Stimulated activated CD4-positive, alpha-beta T cell treated with anti-CD3 and anti-CD28 coated beads, TNF-alpha, amount 100 ng/mL, for 48 hours (primary cell): Measurements from ENCODE around the gene TMEM252.

Experiments used
- DNase-seq, 3 donors: peaks; one replicate each; pipeline ENCODE4 v3.0.0-alpha.2; 2020; ENCODE audit warnings: low read depth in 3 of 3

The TMEM252 gene

DNA sequence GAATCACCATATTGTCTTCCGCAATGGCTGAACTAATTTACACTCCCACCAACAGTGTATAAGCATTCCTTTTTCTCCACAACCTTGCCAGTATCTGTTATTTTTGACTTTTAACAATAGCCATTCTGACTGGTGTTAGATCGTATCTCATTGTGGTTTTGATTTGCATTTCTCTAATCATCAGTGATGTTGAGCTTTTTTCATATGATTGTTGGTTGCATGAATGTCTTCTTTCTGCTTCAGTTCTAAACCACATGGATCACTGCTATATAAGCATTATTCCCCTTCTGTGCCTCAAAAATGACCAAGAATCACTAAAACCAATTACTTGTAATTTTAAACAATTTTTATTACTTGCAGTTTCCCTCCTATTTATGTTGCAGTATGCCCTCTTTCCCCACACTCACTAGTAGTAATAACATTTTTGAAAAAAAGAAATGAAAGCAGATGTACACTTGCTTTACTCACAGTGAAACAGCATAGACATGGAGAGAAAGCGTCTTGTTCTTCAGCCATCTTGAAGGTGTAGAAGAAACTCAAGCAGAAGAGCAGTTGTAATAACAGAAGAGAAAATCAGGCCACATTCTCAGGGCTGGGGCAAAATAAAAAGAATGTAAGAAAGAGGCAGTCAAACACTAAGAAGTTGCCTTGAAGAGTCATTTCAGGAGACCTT lies 4.5 kb upstream of the TMEM252 start:
- DNase-seq = no peak

DNA sequence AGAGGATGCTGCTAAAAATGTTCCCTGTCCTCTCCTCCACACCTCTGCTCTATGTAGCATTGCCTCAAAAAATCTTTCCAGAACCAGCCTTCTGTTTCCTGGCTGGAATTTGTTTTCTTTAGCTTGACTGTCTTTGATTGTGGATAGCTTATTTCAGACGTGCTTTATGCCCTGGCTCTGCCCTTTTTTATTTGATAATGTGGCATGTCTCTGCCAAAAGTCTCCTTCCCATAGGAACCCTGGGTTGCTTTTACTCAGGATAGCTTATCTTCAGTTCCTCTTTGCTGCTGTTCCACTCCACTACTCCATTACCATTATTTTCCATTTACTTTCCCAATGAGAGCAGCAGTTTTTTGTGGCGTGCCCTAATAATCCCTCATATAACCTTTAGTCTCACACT lies 885 bp upstream of the TMEM252 start:
- no peak for DNase-seq

DNA sequence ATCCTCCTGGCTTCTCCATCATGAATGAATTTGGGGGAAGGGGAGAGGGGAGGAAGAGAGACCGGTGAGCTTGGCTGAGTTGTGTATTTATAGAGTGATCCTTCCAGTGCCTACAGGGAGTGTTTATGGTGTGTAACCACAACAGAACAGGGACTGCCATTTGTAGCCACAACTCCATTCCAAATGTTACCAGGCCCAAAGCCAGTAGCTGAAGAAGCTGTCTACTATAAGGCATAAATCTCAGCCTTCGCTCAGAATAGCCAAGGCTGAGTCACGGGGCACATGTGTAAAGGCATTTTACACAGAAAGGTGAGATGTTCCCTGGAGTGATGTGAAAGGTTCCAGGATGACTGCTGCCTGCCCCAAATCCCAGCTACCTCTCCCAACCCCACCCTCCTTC lies 2.5 kb downstream of the TMEM252 start:
- no peak for DNase-seq

DNA sequence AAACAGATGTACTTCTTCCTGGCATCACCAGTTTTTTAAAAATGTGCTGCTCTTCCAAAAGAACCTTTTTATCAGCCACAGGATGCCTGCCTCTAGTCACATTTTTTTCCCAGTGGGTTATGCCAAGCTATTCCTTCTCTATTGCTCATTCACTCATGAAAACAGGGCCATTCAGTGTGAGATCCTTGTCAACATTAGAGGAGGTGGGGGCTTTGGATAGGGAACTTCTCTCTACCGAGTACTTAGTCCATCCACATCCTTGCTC lies 3.1 kb downstream of the TMEM252 start:
- DNase-seq = no peak

DNA sequence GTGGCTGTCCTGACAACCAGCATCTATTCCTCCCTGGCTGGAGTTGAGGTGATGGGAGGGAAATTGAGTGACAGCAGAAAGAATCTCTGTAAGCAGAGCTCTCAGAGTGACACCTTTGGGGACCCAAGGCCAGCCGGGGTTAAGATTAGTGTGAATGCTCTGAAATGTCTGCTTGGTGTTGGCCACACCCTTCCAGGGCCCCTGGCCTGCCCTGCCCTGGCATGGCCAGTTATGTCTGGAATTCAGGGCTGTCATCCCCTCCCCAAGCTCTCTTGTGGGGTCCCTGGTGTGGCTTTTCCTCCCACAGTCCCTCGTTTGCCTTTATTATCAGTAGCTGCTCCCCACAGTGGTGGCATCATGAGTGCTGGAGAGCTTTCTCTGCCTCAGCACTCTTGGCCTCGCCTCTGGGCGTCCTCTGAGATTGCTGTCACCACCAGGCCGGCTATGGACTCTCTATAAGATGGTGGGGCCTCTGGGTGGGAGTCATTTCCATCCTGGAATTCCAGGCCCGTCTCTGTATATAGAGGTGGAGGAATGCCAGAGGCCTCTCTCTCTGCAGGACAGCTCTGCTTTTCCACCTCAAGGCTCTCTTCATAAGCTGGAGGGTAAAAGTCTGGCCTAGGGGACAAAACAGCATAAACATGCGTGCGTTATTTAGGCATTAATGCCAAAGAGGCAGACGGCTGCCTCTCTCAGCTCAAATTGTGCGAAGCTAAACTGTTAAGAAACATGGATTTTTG lies 3.6 kb downstream of the TMEM252 start:
- no peak for DNase-seq

DNA sequence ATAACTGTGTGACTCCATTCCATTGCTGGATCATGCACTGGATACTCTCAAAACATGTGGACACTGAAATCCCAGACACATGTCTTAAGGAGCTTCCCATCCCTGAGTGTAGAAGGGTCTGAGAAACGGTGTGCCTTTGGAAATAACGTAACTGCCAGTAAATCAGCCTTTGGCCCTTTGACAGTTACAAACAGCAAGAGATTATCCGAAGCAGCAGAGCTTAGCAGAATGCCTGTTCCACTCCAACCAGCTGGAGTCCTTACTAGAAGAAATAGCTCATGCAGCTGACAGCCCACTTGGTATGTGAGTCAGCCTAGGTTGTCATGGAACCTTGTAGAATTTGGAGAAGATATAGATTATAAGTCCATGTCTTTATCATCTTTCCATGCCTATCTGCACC lies 7.0 kb downstream of the TMEM252 start:
- DNase-seq = no peak

DNA sequence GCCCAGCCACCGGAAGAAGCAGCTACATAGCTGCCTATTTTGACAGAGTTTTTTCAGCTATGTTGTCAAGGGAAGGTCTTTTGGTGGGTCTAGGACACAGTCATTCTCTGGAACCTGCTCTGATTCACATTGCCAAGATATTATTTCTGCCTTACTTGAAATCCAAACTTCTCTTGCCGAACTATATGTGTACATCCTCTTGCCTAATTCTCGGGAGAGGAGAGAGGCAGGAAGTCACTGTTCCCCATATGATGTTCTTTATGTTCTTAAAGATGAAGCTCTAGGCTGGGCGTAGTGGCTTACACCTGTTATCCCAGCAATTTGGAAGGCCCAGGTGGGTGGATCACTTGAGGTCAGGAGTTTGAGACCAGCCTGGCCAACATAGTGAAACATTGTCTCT lies 8.6 kb downstream of the TMEM252 start:
- no peak for DNase-seq

DNA sequence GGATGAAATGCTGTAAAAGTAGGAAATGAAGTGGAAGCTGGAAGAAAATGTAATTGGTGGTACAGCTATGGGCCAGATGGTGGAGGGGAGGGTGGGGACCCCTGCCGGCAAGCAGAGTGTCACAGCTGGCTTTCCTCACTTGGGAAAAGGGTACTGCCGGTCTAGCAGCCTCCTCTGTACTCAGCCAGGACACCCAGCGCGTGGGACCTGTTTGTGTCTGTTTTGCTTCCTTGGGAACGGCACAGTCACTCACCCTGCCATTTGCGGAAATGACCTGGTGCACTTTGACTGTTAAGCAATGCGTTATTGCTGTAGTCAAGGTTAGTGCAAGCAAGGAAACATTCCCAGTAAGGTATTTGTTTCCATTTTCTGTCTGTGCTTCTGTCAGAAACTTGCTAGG lies 10.1 kb downstream of the TMEM252 start:
- DNase-seq = no peak

DNA sequence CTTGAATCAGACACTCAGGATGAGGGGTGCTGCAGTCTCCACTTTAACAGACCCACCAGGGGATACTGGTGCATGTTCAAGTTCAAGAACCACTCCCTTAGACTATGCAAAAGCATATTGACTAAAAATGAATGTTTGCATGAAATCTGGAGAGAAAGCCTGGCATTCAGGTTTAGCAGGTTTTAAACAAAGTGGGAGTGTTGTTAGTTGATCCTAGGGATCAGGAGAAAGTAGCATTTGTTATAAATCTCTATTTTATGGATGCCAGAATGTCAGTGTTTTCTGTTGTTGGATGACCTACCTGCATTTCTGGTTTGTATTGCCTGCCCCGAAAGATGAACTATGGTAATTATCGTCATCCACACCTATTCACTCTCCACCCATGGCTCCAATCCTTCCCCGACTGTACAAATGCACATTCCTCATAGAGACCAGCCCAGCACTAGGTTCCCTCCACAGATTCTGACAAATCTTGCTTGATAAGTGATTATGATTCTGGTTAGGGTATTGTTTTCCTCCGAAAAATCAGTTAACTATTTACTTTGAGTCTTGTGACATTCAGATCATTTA lies 17.2 kb downstream of the TMEM252 start:
- DNase-seq = no peak

DNA sequence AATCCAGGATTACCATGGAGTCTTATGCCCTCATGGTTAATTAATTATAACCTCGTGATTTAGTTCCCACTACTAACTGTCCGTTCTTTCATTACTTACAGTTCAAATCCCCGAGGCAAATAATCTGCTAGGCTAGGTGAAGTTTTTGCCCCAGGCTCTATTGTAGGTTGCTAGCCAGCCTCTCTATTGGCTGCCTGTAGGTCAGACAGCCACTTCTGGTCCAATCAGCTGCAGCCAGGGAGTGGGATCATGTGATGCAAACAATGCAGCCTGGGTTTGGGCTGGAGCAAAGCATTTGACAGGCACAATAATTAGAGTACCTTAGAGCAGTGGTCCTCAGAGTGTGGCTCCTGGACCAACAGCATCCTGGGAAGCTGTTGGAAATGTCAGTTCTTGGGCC lies 17.7 kb downstream of the TMEM252 start:
- no peak for DNase-seq

DNA sequence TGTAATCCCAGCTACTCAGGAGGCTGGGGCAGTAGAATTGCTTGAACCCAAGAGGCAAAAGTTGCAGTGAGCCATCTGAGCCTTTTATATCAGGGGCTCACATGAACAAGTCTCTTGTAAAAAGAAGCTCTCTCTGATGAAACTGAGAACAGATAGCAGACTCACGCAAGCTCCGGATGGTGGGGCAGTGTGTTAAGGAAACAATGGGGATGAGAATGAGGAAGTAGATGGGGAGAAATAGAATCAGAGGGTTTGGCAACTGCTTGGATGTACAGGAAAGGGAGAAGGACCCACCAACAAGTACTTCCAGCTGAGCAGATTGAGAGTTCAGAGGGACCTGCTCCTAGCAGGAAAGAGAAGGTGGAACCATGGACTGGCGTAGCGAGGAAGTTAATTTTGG lies 18.6 kb downstream of the TMEM252 start:
- no peak for DNase-seq

DNA sequence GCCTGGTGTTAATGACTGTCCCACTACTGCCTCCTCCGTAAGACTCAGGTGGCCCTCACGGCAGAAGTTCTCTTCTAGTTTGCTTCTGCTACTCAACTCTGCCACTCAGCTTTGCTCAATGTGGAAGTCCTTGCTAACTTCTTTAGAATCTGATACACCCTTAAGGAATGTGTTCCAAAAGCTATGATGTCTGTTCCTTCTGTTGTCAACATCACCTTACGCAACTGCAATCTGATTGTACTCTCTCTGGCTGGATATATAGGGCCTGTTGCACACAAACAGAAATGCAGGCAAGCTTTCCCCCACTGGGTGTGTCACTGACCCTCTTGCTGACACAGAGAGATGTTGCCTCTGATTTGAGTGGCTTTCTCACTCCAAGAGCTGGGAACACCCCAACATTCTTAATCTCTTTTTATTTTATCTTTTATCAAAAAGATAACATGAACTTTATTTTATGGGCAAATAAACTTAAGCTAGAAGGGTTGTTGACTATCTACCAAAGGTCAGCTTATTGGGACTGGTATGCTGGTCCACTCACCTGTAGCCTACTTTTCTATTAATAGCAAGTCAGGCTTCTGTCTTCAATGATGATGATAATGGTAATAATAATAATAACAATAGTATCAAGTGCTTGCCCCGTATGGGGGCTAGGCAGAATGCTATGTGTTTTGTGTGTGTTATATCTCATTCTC lies 25.2 kb downstream of the TMEM252 start:
- no peak for DNase-seq

DNA sequence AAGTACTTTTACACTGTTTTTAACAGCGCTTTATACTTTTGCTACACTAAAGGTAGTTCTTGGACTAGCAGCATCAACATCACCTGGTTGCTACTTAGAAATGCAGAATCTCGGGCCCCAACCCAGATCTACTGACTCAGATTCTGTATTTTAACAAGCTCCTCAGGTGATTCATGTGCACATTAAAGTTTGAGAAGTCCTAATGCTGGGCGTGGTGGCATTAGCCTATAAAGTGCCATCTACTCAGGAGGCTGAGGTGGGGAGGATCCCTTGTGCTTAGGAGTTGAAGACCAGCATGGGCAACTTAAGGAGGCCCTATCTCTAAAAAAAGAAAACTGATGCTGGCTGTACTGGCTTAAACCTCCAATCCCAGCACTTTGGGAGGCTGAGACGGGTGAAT lies 26.7 kb downstream of the TMEM252 start:
- DNase-seq = no peak

DNA sequence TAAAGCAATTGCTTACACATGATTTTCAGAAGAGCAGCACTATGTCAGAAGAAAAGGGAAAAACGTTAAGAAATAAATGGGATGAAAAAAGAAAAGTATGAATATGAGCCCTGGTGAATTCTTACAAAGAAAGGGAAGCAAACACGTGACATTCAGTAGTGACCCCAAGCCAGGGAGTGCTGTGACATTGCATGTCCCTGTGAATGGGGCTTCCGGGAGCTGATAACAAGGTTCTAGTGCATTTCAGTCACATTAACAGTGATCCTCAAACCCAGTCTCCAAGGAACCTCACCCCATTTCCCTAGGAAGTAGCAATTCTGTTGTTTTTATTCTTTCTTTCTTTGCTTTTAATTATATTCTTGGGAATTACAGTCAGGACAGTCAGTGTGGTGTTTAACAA lies 27.3 kb downstream of the TMEM252 start:
- DNase-seq = no peak

DNA sequence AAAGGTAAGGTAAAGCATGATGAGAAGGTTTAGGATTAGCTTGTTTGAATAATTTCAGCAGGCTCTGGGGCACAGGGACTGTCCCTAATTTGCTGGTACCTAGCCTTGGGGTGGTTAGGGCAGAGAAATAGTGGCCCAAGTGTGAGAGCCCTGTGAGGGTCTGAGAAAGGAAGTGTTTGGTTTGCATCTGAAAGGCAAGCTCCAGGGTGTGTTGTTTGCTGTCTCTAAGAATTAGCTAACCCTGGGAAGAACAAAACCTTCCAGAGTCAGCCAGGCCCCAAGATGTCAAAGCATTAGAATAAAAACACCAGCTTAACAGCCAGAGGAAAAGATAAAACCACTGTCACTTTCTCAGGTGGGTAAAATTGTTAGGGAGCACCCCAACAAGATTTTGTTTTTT lies 31.0 kb downstream of the TMEM252 start:
- DNase-seq = no peak

DNA sequence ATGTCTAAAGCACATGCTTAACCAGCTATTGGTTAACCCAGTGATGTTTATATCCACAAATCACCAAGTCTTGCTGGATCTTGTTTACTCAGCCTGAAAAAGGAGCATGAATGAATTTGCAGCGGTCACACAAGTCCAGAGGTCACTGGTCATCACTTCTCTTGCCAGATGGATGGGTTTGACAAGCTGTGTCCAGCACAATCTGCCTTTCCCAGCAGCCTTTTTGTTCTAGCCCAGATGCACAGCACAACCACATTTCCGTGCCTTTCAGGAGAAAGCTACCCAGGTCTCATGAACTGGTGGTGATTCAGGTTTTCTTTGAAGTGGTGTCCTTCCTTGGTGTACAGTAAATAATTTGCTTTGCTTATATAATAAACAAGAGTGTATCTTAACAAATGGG lies 32.1 kb downstream of the TMEM252 start:
- no peak for DNase-seq

DNA sequence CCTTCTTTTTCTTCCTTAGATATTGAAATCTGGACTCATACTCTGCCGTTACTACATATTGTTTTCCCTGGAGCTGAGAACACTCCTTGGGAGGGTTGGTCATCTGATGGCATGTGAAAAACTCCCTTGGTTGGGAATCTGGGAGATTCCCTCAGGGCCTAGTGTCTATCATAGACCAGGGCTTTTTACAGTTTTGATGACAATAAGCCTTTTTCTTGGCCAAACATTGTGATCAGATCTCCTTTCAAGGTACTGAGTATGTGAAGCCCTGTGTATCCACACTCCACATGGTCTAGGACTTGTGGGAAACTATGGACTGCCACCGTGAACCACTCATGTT lies 32.9 kb downstream of the TMEM252 start:
- DNase-seq = no peak

DNA sequence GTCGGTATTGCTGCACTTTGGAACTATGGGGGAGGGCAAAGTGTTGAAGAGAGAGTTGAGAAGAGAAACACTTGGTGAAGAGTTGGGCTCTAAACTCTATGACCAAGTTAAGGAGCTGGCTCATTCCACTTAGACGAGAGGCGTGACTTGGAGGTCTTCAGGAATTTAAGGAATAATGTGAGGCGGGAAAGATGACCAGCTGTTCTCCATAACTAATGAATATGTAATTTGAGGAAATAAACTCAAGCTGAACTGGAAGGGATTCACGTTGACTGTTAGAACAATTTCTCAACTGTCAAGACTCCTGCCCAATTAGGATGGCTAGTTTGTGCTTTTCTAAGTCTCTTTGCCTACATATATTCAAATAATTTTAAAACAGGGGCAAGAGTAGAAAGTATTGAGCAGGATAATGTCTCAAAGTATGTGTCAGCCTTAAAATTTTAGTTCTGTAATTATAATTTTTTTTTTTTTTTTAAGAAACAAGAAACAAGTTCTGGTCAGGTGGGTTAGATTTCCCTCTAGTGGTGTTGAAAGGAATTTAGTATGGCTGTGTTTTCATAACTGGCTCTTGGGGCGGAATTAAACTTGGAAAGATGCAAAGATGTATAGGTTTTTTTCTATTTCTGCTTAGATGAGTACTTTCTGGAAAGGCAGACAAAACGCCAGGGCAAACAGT lies 33.4 kb downstream of the TMEM252 start:
- no peak for DNase-seq

DNA sequence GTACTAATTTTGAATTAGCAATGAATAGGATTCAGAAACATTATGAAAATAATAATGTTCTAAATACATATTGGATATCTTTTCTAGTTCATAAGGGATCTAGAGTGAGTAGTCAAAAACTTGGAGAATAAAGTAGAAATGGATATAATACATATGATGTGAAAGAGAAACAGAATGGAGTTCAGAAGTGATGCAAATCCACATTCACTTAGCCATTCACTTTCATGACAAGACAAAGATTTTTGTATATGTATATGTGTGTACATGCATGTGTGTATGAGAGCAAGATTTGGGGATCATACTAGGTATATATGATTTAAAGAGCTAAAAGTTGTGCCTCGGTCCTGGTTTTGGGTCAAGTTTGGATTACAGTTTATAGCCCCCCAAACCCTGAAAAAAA lies 34.1 kb downstream of the TMEM252 start:
- no peak for DNase-seq

DNA sequence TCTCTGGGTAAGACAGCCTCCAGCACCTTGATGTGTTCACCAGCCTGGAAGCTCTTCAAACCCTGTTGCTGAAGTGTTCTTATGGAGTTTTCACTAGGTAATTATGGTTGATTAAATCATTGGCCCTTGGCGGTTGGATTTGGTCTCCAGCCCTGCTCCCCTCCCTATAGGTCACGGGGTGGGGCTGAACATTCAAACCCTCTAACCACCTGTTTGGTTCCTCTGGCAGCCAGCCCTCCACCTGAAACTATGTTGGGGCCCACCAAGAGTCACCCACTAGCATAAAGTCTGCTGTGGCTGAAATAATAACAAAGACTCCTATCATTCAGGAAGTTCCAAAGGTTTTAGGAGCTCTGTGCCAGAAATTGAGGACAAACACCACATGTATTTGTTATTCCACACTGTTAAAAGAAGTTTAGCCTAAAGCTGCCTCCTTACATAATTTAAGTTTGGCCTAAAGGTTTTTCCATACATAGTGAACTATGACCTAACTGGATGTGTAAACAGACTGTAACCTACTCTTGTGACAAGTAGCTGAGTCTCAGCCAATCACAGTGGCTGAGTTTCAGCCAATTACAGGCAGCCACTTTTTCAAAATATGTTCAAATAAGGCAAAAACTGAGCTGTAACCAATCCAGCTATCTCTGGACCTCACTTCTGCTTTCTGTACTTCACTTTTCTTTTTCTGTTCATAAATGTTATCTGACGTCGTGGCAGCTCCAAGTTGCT lies 34.8 kb downstream of the TMEM252 start:
- DNase-seq = no peak

DNA sequence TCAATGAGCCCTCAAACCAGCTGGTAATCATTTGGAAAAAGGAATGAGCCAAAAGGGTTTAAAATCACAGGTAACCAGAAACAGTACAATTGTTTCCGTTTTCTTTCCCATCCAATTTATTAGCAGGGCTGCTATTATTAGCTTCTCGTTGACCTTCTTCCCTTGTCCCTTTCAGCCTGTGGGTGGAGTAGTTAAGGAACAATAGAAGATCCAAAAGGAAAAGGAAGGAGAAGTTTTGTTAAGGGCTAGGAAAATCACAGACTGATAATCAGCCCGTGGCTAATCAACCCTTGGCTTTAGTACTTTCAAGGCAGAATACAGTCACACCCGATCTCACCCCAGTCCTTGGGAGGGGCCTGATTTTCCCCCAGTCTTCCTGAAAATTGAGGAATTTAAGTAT lies 38.4 kb downstream of the TMEM252 start:
- no peak for DNase-seq
